ENCODE data around the gene GARNL3.

The GARNL3 gene

GRCh38 chr9:127415657-127416056 lies 151.1 kb downstream of the GARNL3 start:
- Mint-ChIP-seq H3K9me3 (no peaks in the 10 kb centered on the region), H3K4me1 (ENCODE audit: low read depth) (no peaks in the 10 kb centered on the region), H3K27ac (no peak overlapping the region), H3K27me3 (peaks cover 42% of the 10 kb centered on the region), H3K4me3 (no peak overlapping the region), H3K36me3 (ENCODE audit: low read depth) (no peaks in the 10 kb centered on the region)

GRCh38 chr9:127417131-127418036 lies 152.8 kb downstream of the GARNL3 start:
- H3K36me3 Mint-ChIP-seq (ENCODE audit: low read depth), result no peaks in the 10 kb centered on the region
- no peaks in the 10 kb centered on the region for H3K9me3 Mint-ChIP-seq
- H3K4me3 Mint-ChIP-seq, result no peak overlapping the region
- H3K4me1 Mint-ChIP-seq (ENCODE audit: low read depth), result peaks cover 4% of the 10 kb centered on the region
- H3K27me3 Mint-ChIP-seq, result peaks cover 28% of the 10 kb centered on the region
- peak overlapping the region; percentile 49 for H3K27ac Mint-ChIP-seq

GRCh38 chr9:127418037-127418471 lies 153.5 kb downstream of the GARNL3 start:
- Mint-ChIP-seq H3K27me3 (peaks cover 26% of the 10 kb centered on the region), H3K4me1 (ENCODE audit: low read depth) (peaks cover 11% of the 10 kb centered on the region), H3K9me3 (no peaks in the 10 kb centered on the region), H3K27ac (no peak overlapping the region), H3K4me3 (no peak overlapping the region), H3K36me3 (ENCODE audit: low read depth) (no peaks in the 10 kb centered on the region)

- Mint-ChIP-seq H3K9me3 (no peaks in the 10 kb centered on the region), H3K27ac (no peak overlapping the region), H3K27me3 (peaks cover 17% of the 10 kb centered on the region), H3K4me3 (no peak overlapping the region), H3K36me3 (ENCODE audit: low read depth) (no peaks in the 10 kb centered on the region), H3K4me1 (ENCODE audit: low read depth) (peaks cover 17% of the 10 kb centered on the region)
Measured at GRCh38 chr9:127419348-127419747, 154.8 kb downstream of the GARNL3 start.

GRCh38 chr9:127421057-127421456 lies 156.5 kb downstream of the GARNL3 start:
- Mint-ChIP-seq H3K27ac (no peak overlapping the region), H3K4me1 (ENCODE audit: low read depth) (peaks cover 34% of the 10 kb centered on the region), H3K27me3 (peaks cover 3% of the 10 kb centered on the region), H3K9me3 (no peaks in the 10 kb centered on the region), H3K36me3 (ENCODE audit: low read depth) (peaks cover 13% of the 10 kb centered on the region), H3K4me3 (no peak overlapping the region)

- H3K4me1 Mint-ChIP-seq (ENCODE audit: low read depth), result peaks cover 45% of the 10 kb centered on the region
- no peaks in the 10 kb centered on the region for H3K9me3 Mint-ChIP-seq
- peaks cover 20% of the 10 kb centered on the region for H3K36me3 Mint-ChIP-seq (ENCODE audit: low read depth)
- no peaks in the 10 kb centered on the region for H3K27me3 Mint-ChIP-seq
- H3K4me3 Mint-ChIP-seq, result peak overlapping the region; percentile 97
- no peak overlapping the region for H3K27ac Mint-ChIP-seq
Measured at GRCh38 chr9:127422133-127422782, 157.7 kb downstream of the GARNL3 start.

- H3K4me3 Mint-ChIP-seq, result peak overlapping the region; percentile 97
- no peaks in the 10 kb centered on the region for H3K9me3 Mint-ChIP-seq
- H3K27me3 Mint-ChIP-seq, result no peaks in the 10 kb centered on the region
- peaks cover 23% of the 10 kb centered on the region for H3K36me3 Mint-ChIP-seq (ENCODE audit: low read depth)
- H3K27ac Mint-ChIP-seq, result peak overlapping the region; percentile 99
- H3K4me1 Mint-ChIP-seq (ENCODE audit: low read depth), result peaks cover 50% of the 10 kb centered on the region
Measured at GRCh38 chr9:127422787-127423186, 158.2 kb downstream of the GARNL3 start.

GRCh38 chr9:127423476-127423933 lies 158.9 kb downstream of the GARNL3 start:
- Mint-ChIP-seq H3K4me3 (peak overlapping the region; percentile 97), H3K9me3 (no peaks in the 10 kb centered on the region), H3K36me3 (ENCODE audit: low read depth) (peaks cover 30% of the 10 kb centered on the region), H3K27me3 (no peaks in the 10 kb centered on the region), H3K27ac (peak overlapping the region; percentile 99), H3K4me1 (ENCODE audit: low read depth) (peaks cover 57% of the 10 kb centered on the region)

- Mint-ChIP-seq H3K27me3 (no peaks in the 10 kb centered on the region), H3K9me3 (no peaks in the 10 kb centered on the region), H3K4me3 (peak within 1 kb of the TSS; percentile 97), H3K36me3 (ENCODE audit: low read depth) (peaks cover 36% of the 10 kb centered on the region), H3K27ac (peak within 1 kb of the TSS; percentile 99), H3K4me1 (ENCODE audit: low read depth) (peaks cover 63% of the 10 kb centered on the region)
Measured at GRCh38 chr9:127423934-127424675, 159.5 kb downstream of the GARNL3 start, which contains the start of gene ZNF79. TSS of gene ZNF79 (plus strand) at chr9:127424382. CDS start at chr9:127424788, 406 bp downstream.

- Mint-ChIP-seq H3K27ac (peak overlapping the region; percentile 99), H3K36me3 (ENCODE audit: low read depth) (peaks cover 37% of the 10 kb centered on the region), H3K4me1 (ENCODE audit: low read depth) (peaks cover 66% of the 10 kb centered on the region), H3K9me3 (no peaks in the 10 kb centered on the region), H3K4me3 (peak overlapping the region; percentile 97), H3K27me3 (no peaks in the 10 kb centered on the region)
Measured at GRCh38 chr9:127424676-127424999, 160.1 kb downstream of the GARNL3 start.

GRCh38 chr9:127426756-127427155 lies 162.2 kb downstream of the GARNL3 start:
- Mint-ChIP-seq H3K27ac (peak overlapping the region; percentile 99), H3K4me3 (peak overlapping the region; percentile 97), H3K27me3 (no peaks in the 10 kb centered on the region), H3K9me3 (no peaks in the 10 kb centered on the region), H3K4me1 (ENCODE audit: low read depth) (peaks cover 80% of the 10 kb centered on the region), H3K36me3 (ENCODE audit: low read depth) (peaks cover 54% of the 10 kb centered on the region)

- H3K27ac Mint-ChIP-seq, result peak overlapping the region; percentile 69
Measured at GRCh38 chr9:127428348-127428747, 163.8 kb downstream of the GARNL3 start.

GRCh38 chr9:127430415-127430814 lies 165.8 kb downstream of the GARNL3 start:
- Mint-ChIP-seq H3K4me1 (ENCODE audit: low read depth) (peaks cover 53% of the 10 kb centered on the region), H3K36me3 (ENCODE audit: low read depth) (peaks cover 78% of the 10 kb centered on the region), H3K4me3 (no peak overlapping the region), H3K27ac (peak overlapping the region; percentile 52), H3K27me3 (no peaks in the 10 kb centered on the region), H3K9me3 (no peaks in the 10 kb centered on the region)

More at GRCh38 chr9:127428348-127428747, 163.8 kb downstream of the GARNL3 start:
- H3K36me3 Mint-ChIP-seq (ENCODE audit: low read depth), result peaks cover 64% of the 10 kb centered on the region
- no peaks in the 10 kb centered on the region for H3K9me3 Mint-ChIP-seq
- H3K4me1 Mint-ChIP-seq (ENCODE audit: low read depth), result peaks cover 66% of the 10 kb centered on the region
- H3K4me3 Mint-ChIP-seq, result peak overlapping the region; percentile 47
- no peaks in the 10 kb centered on the region for H3K27me3 Mint-ChIP-seq

GRCh38 chr9:127437497-127438264 lies 173.1 kb downstream of the GARNL3 start:
- Mint-ChIP-seq H3K27ac (peak overlapping the region; percentile 88), H3K4me1 (ENCODE audit: low read depth) (peaks cover 18% of the 10 kb centered on the region), H3K36me3 (ENCODE audit: low read depth) (peaks cover 77% of the 10 kb centered on the region), H3K4me3 (peak overlapping the region; percentile 37), H3K9me3 (no peaks in the 10 kb centered on the region), H3K27me3 (no peaks in the 10 kb centered on the region)
